Immature natural killer cell (primary cell): Measurements from ENCODE around the gene IL21. TPM values are rescaled to one million over a fixed set of nuclear protein-coding genes. Genes with fewer than 3 reads are reported as not detected.

Experiments
- DNase-seq, 3 donors: peaks; one replicate each; pipeline ENCODE4 v3.0.0; 2022; ENCODE audit warnings: mixed read lengths in 1 of 3
- H3K27ac Mint-ChIP-seq, 6 donors: one replicate each; pipeline ENCODE4 v1.8.0; 2020; ENCODE audit warnings: mixed read lengths in 6 of 6, mild to moderate bottlenecking in 5 of 6, inconsistent platforms in 4 of 6, moderate library complexity in 3 of 6
- H3K27me3 Mint-ChIP-seq, 3 donors: one replicate each; pipeline ENCODE4 v1.8.0; 2020 to 2021; ENCODE audit warnings: low read depth in 3 of 3, mild to moderate bottlenecking in 3 of 3, mixed read lengths in 3 of 3, moderate library complexity in 3 of 3, inconsistent platforms in 1 of 3
- H3K36me3 Mint-ChIP-seq, 3 donors: one replicate each; pipeline ENCODE4 v1.8.0; 2020; ENCODE audit warnings: mixed read lengths in 3 of 3, inconsistent platforms in 2 of 3, mild to moderate bottlenecking in 2 of 3
- H3K4me1 Mint-ChIP-seq, 2 donors: one replicate each; pipeline ENCODE4 v1.8.0; 2020; ENCODE audit warnings: inconsistent platforms in 2 of 2, mild to moderate bottlenecking in 2 of 2, mixed read lengths in 2 of 2, moderate library complexity in 1 of 2
- H3K4me3 Mint-ChIP-seq, 5 donors: one replicate each; pipeline ENCODE4 v1.8.0; 2020; ENCODE audit warnings: mild to moderate bottlenecking in 5 of 5, mixed read lengths in 5 of 5, inconsistent platforms in 3 of 5, moderate library complexity in 3 of 5
- H3K9me3 Mint-ChIP-seq, 6 donors: one replicate each; pipeline ENCODE4 v1.8.0; 2020; ENCODE audit warnings: mild to moderate bottlenecking in 6 of 6, mixed read lengths in 6 of 6, inconsistent platforms in 4 of 6, moderate library complexity in 3 of 6
- polyA plus RNA-seq, 3 donors: library from polyadenylated mRNA; unstranded; fragments of 300-500 nt; fragmentation: Illumina TruSeq; gene quantifications; one replicate each; pipeline ENCODE4 v1.2.3, GENCODE V29; 2021

The IL21 gene
- not detected for polyA plus RNA-seq

DNA sequence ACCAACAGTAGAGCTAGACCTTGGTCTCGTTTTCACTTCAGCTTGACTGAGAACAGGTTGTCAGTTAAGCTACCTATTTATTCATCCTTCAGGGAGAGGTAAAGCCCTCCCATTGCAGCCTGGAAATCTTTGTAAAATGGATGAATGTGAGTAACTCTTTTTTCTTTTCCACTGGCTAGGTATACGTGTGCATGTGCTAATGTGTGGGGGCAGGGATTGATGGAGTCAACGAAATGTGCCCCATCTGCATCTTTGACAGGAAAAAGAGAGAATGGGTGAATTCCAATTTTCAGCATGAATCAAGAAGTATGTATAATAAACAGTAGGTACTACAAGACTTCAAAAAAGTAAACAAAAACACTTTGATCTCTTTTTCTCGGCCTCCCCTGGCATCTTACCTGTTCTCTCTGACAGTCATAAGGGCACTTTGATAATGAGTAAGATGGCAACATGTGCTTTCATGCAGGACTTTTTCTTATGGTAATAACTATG is at the start of gene IL21:
TSS of gene IL21 (minus strand) at position 51 of the 492 bp plus-strand sequence. CDS start 55 bp downstream, outside the sequence.
- Mint-ChIP-seq H3K4me1 (no peaks in the 10 kb centered on the region), H3K27ac (no peak within 1 kb of the TSS), H3K36me3 (no peaks in the 10 kb centered on the region), H3K9me3 (no peaks in the 10 kb centered on the region), H3K27me3 (no peaks in the 10 kb centered on the region), H3K4me3 (no peak within 1 kb of the TSS)
- no peak for DNase-seq

DNA sequence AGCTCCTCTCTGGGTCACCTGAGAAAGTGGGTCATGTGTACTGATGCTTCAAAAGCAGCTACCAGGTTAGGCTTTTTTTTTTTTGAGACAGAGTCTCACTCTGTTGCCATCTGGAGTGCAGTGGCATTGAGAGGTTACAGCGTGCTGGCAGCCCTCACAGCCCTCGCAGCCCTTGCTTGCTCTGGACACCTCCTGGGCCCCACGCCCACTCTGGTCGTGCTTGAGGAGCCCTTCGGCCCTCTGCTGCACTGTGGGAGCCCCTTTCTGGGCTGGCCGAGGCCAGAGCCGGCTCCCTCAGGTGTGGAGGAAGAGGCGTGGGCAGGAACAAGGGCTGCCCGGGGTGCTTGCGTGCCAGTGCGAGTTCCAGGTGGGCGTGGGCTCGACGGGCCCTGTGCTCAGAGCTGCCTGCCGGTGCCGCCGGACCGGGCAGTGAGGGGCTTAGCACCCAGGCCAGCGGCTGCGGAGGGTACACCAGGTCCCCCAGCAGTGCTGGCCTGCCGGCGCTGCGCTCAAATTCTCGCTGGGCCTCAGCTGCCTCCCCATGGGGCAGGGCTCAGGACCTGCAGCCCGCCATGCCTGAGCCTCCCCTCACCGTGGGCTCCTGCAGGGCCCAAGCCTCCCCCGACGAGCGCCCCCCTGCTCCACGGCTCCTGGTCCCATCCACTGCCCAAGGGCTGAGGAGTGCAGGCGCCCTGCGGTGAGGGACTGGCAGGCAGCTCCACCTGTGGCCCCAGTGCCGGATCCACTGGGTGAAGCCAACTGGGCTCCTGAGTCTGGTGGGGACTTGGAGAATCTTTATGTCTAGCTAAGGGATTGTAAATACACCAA is 49.3 kb upstream of the IL21 start:
- H3K9me3 Mint-ChIP-seq, result no peaks in the 10 kb centered on the region
- H3K4me1 Mint-ChIP-seq, result no peaks in the 10 kb centered on the region
- H3K27me3 Mint-ChIP-seq, result peaks cover 2 to 8% (median 3%) of the 10 kb centered on the region in 3 donors
- no peak overlapping the region for H3K4me3 Mint-ChIP-seq
- no peak for DNase-seq
- H3K36me3 Mint-ChIP-seq, result no peaks in the 10 kb centered on the region
- H3K27ac Mint-ChIP-seq, result no peak overlapping the region

DNA sequence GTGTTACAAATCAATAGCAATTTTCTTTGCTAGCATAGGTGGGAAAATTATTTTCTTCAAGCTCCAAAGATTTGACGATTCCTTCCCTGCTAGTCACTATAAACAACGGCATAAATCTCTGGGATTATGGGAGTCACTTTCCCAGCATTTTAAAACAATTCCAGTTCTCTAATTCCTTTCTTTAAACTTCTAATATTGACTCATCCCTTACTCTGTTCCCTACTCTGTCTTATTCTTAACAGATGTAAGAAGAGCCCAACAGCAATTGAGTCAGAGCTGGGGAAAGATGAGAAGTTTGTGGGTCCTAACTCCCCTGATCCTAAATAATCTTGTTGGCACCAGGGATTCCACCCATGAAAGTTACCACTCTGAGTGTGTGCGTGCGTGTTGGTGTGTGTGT is 47.4 kb upstream of the IL21 start:
- DNase-seq, result no peak
- H3K4me1 Mint-ChIP-seq, result no peaks in the 10 kb centered on the region
- no peaks in the 10 kb centered on the region for H3K9me3 Mint-ChIP-seq
- H3K4me3 Mint-ChIP-seq, result no peak overlapping the region
- no peak overlapping the region for H3K27ac Mint-ChIP-seq
- no peaks in the 10 kb centered on the region for H3K36me3 Mint-ChIP-seq
- peaks cover 2 to 8% (median 4%) of the 10 kb centered on the region in 3 donors for H3K27me3 Mint-ChIP-seq

DNA sequence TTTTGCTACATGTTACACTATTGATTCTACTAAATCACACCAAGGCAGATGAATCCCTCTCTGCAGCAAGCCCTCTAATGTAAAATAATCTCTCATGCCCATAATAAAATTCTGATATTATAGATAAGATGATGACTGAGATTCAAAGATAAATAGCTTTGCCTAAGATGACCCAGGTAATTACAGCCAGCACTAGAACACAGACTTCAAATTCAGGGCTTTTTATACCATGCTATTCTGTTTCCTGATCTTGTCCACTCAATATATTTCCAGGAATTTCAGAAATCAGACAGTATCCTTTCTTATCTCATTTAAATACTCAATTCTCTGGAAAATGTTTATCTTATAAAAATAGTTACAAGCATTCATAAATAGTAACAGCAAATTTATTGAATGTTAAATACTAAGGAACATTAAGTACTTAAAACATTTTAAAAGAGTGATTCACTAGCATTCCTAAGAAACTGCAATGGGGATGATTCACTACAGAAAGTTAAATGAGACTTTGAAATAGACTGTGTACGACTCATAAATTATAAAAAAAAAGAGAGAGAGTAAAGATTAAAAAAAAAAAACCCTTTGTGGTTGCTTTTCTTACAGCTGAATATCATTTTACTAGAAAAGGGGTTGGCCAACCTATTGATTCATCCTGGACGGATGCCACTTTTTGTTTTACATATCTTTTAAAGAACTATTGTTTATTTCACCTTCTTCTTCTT is 45.8 kb upstream of the IL21 start:
- H3K4me1 Mint-ChIP-seq, result no peaks in the 10 kb centered on the region
- no peak overlapping the region for H3K27ac Mint-ChIP-seq
- H3K36me3 Mint-ChIP-seq, result no peaks in the 10 kb centered on the region
- no peaks in the 10 kb centered on the region for H3K9me3 Mint-ChIP-seq
- no peak for DNase-seq
- peaks cover 2 to 10% (median 5%) of the 10 kb centered on the region in 3 donors for H3K27me3 Mint-ChIP-seq
- H3K4me3 Mint-ChIP-seq, result no peak overlapping the region

DNA sequence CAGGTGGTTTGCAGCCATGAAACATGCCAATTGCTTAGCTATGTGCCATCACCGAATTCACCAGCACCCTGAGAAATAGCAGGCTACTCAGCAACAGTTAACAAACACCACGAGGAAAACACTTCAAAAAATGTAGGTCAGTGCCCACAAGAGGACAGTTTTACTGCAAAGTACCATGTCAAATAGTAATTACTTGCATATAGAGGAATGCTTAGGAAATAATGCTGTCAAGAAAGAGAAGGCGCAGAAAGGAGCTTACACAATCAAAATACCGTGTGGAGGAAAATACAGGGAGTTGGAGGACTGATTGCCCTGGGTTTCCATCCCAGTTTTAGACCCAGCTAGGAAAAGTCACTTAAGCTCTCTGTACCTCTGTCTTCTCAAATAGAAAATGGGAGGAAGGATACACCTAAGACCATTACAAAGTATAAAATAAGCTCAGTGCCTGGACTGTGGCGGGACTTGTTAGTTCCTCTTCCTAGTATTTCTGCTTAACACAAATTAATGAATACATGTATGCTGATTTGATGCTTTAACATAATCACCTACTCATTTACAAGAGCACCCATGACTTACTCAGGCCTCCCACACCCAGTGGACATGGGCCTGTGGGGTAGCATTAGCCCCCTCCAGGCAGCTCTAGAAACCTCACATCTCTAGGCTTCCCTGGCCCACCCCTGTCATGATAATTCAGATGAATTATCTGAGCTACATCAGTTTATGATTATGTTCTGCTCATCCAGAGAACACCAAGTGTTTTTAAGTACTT is 44.5 kb upstream of the IL21 start:
- no peak for DNase-seq
- Mint-ChIP-seq H3K4me1 (no peaks in the 10 kb centered on the region), H3K27me3 (peaks cover 2 to 5% (median 3%) of the 10 kb centered on the region in 3 donors), H3K27ac (no peak overlapping the region), H3K36me3 (no peaks in the 10 kb centered on the region), H3K4me3 (no peak overlapping the region), H3K9me3 (no peaks in the 10 kb centered on the region)

DNA sequence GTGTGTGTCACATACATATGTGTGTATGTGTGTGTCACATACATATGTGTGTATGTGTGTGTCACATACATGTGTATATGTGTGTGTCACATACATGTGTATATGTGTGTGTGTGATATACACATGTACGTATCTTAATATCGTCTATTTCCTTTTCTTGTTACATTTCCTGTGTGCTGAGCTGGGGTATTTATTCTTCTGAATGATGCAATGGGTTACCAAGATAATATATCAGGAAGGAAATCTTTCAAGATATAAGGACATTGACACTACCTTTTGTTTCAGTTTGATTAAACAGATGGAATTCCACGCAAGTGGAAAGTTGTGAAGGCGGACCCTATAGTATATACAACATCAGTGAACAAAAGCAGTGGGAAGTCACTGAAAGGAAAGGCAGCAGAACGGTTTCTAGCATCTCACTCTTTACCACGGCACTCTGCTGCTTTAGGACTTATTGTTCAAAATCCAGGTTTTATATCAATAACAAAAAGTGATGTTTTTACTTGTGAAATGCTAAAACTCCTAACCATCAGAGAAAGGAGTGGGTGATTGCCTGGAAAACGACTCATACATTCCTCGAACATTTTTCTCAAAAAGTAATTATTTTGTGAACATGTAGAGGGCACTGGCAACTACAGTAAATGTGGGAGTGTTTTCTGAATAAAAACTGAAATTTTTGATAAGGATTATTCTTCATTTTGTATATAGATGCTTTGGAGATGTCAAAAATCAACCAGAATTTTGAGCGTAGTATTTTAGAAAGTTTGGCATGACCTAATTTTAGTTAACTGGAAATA is 43.1 kb upstream of the IL21 start:
- Mint-ChIP-seq H3K36me3 (no peaks in the 10 kb centered on the region), H3K27ac (no peak overlapping the region), H3K27me3 (peaks cover 2 to 5% (median 3%) of the 10 kb centered on the region in 3 donors), H3K4me3 (no peak overlapping the region), H3K9me3 (peaks cover 0 to under 1% (median 0%) of the 10 kb centered on the region in 6 donors), H3K4me1 (no peaks in the 10 kb centered on the region)
- no peak for DNase-seq

DNA sequence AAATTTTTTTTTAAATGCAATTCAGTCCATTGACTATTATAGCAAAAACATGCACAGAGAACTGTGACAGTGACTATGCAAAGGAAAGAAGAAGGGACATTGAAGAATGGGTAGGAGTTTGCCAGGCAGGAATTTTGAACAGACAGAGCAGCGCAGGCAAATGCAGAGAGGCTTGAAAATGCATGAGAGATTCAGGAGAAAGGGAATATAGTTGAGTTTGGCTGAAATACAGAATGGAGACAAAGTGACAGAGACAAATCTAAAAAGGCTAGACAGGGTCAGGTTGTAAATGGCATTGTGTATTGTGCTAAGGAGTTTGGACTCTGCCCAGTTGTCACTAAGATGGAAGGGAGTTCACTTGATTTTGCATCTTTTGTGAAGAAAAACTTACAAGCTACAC is 42.4 kb upstream of the IL21 start:
- H3K27ac Mint-ChIP-seq, result no peak overlapping the region
- no peak for DNase-seq
- no peak overlapping the region for H3K4me3 Mint-ChIP-seq
- H3K4me1 Mint-ChIP-seq, result no peaks in the 10 kb centered on the region
- peaks cover 2 to 6% (median 5%) of the 10 kb centered on the region in 3 donors for H3K27me3 Mint-ChIP-seq
- no peaks in the 10 kb centered on the region for H3K36me3 Mint-ChIP-seq
- peaks cover 0 to 2% (median under 1%) of the 10 kb centered on the region in 6 donors for H3K9me3 Mint-ChIP-seq

DNA sequence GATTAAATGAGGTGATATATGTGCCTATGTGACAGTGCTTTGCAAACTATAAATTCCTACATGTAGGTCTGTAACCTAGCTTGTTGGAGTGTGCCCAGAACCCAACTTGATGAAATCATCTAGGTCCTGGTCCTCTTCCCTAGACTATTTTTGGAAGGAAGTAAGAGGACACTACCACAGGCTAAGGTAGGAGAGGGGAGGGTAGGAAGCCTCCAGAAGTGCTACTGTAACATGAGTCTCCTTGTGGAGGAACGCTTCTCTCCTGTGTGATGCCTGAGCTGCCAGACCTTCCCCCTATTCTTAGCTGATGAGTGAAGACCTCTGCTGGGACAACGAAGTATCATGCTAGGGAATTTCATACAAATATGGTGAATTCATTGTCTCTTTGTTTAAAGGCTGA is 41.8 kb upstream of the IL21 start:
- Mint-ChIP-seq H3K9me3 (peaks cover 0 to 4% (median under 1%) of the 10 kb centered on the region in 6 donors), H3K27me3 (peaks cover 2 to 7% (median 5%) of the 10 kb centered on the region in 3 donors), H3K4me3 (no peak overlapping the region), H3K4me1 (no peaks in the 10 kb centered on the region), H3K36me3 (no peaks in the 10 kb centered on the region), H3K27ac (no peak overlapping the region)
- DNase-seq, result no peak

DNA sequence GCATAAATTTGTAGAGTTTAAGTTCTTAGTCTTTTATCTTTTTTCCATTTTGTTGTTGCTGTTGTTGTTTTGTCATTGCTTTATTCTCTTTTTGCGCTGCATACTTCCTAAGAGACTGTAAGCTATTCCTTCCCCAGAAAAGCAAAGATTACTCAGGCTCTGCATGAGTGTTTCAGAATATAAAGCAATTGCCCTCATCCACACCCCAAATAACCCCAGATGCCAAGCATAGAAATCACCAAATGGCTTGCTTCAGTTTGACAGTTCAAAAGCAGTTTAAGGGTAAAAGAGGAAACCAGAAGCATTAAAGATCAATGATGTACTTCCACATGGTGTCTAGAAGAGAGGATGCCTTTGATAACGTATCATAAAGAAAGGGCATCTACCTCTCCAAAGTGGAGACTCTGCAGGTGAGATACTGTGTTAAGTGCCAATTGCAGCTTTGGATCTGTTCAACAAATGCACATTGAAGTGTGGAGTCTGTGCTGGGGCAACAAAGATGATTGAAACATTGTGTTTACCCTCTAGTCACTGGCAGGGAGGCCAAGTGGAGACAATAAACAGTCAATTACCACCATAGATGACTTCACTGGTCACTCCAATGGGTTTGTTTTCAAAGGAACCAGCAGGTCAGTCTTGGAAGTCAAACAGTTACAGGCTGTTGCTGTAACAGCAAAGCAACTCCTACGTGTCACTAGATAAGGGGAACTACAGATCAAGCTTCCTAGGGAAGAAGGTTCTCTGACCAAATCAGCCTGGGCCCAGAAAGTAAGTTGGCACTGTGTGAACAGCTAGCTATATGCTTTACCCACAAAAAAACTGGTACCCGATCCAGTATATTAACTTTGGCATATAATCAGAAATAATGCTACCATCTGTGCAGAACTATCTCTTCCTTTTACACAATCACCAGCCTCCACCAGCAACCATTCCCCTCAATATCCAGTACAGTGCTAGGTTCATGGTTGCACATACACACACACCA is 40.6 kb upstream of the IL21 start:
- no peaks in the 10 kb centered on the region for H3K36me3 Mint-ChIP-seq
- peaks cover 2 to 7% (median 5%) of the 10 kb centered on the region in 3 donors for H3K27me3 Mint-ChIP-seq
- peaks cover 0 to 5% (median 2%) of the 10 kb centered on the region in 6 donors for H3K9me3 Mint-ChIP-seq
- no peaks in the 10 kb centered on the region for H3K4me1 Mint-ChIP-seq
- no peak overlapping the region for H3K4me3 Mint-ChIP-seq
- no peak overlapping the region for H3K27ac Mint-ChIP-seq
- no peak for DNase-seq

DNA sequence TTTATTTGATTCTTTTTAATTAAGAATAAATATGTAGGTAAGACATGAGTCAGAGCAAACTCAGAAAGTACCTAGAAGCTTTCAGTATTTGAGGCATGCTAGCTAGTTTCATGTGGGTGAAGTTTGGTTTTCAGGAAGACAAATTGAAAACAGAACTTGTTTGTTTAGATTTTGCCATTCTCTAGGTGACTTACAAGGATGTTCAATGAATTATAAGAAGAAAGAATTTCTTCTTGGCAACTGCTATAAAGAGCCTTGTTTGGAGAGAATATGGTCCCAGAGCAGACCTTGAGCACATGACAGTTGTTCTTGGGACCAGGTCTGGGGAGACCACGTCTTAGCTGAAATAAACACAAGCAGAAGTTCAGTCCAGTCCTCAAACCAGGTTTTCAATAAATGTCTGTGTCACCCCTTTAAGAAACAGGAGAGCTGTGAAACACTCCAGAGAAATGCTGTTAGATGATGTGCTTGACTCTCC is 38.0 kb upstream of the IL21 start:
- Mint-ChIP-seq H3K4me1 (no peaks in the 10 kb centered on the region), H3K27me3 (peaks cover 2 to 7% (median 2%) of the 10 kb centered on the region in 3 donors), H3K9me3 (peaks cover 0 to 5% (median 2%) of the 10 kb centered on the region in 6 donors), H3K27ac (no peak overlapping the region), H3K36me3 (no peaks in the 10 kb centered on the region), H3K4me3 (no peak overlapping the region)
- no peak for DNase-seq

DNA sequence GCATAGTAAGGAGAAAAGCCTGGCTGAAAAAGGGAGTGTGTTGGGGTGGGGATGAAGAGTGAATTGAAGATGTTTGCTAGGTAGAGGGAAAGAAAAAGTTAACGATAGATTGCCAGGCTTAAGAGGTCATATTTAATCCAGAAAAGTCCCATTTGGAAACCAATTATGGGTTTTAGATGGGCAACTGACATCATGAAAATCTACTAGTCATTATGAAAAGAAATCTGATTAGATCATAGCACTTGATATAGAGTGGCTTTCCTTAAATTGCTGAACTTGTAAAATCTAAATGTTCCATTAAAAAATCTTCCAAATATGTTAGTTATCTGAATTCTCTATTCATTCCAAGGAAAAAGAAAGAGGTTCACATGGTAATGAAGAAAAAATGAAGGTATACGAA is 37.5 kb upstream of the IL21 start:
- H3K36me3 Mint-ChIP-seq, result no peaks in the 10 kb centered on the region
- H3K9me3 Mint-ChIP-seq, result peaks cover 0 to 5% (median 2%) of the 10 kb centered on the region in 6 donors
- no peak overlapping the region for H3K27ac Mint-ChIP-seq
- no peak overlapping the region for H3K4me3 Mint-ChIP-seq
- no peaks in the 10 kb centered on the region for H3K4me1 Mint-ChIP-seq
- DNase-seq, result no peak
- peaks cover 2 to 7% (median 2%) of the 10 kb centered on the region in 3 donors for H3K27me3 Mint-ChIP-seq

DNA sequence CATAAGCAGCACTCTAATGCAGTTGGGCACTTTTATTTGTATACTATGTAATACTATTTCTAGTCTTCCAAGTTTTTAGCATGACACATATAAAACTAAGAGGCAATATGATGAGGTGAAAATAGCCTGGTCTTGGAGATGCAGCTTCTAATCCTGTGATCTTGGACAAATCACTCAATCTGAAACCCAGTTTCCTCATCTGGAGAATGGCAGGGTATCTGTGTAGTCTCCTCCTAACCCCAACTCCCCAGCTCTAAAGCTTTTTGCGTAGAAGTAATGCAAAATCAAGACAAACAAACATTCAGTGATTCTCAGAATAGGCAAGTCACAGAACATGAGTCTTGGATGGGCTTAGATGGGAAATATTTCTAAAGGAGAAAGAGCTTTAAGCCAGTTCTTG is 36.7 kb upstream of the IL21 start:
- H3K4me3 Mint-ChIP-seq, result no peak overlapping the region
- H3K4me1 Mint-ChIP-seq, result no peaks in the 10 kb centered on the region
- DNase-seq, result no peak
- peaks cover 0 to 4% (median 2%) of the 10 kb centered on the region in 3 donors for H3K27me3 Mint-ChIP-seq
- H3K27ac Mint-ChIP-seq, result no peak overlapping the region
- no peaks in the 10 kb centered on the region for H3K36me3 Mint-ChIP-seq
- H3K9me3 Mint-ChIP-seq, result peaks cover 0 to 5% (median 2%) of the 10 kb centered on the region in 6 donors
